HEK293T (cell line): Measurements from ENCODE around the gene SMARCC1.

Experiments
- ARNT ChIP-seq: fragments of 450-650 bp; IDR thresholded peaks from 2 replicates; pipeline ENCODE4 v1.6.1; 2017; ENCODE audit warnings: mild to moderate bottlenecking
- CTBP1 ChIP-seq: fragments of 450-650 bp; IDR thresholded peaks from 2 replicates; pipeline ENCODE4 v1.6.1; 2016; ENCODE audit warnings: borderline replicate concordance
- FOXA1 ChIP-seq: fragments of 450-650 bp; IDR thresholded peaks from 2 replicates; pipeline ENCODE4 v1.6.1; 2016; ENCODE audit warnings: mild to moderate bottlenecking
- FOXM1 ChIP-seq: fragments of 450-650 bp; IDR thresholded peaks from 2 replicates; pipeline ENCODE4 v1.6.1; 2017; ENCODE audit warnings: mild to moderate bottlenecking, borderline replicate concordance
- HDGF ChIP-seq: fragments of 450-650 bp; IDR thresholded peaks from 2 replicates; pipeline ENCODE4 v1.6.1; 2017; ENCODE audit warnings: antibody characterized with exemption, borderline replicate concordance
- LEF1 ChIP-seq: fragments of 450-650 bp; IDR thresholded peaks from 2 replicates; pipeline ENCODE4 v1.6.1; 2017; ENCODE audit warnings: mild to moderate bottlenecking, borderline replicate concordance
- PKNOX1 ChIP-seq: fragments of 450-650 bp; IDR thresholded peaks from 2 replicates; pipeline ENCODE4 v1.6.1; 2016
- SP1 ChIP-seq: fragments of 450-650 bp; IDR thresholded peaks from 2 replicates; pipeline ENCODE4 v1.6.1; 2017
- TARDBP ChIP-seq: fragments of 450-650 bp; IDR thresholded peaks from 2 replicates; pipeline ENCODE4 v1.6.1; 2016
- ZNF384 ChIP-seq: fragments of 450-650 bp; IDR thresholded peaks from 2 replicates; pipeline ENCODE4 v1.6.1; 2016

DNA sequence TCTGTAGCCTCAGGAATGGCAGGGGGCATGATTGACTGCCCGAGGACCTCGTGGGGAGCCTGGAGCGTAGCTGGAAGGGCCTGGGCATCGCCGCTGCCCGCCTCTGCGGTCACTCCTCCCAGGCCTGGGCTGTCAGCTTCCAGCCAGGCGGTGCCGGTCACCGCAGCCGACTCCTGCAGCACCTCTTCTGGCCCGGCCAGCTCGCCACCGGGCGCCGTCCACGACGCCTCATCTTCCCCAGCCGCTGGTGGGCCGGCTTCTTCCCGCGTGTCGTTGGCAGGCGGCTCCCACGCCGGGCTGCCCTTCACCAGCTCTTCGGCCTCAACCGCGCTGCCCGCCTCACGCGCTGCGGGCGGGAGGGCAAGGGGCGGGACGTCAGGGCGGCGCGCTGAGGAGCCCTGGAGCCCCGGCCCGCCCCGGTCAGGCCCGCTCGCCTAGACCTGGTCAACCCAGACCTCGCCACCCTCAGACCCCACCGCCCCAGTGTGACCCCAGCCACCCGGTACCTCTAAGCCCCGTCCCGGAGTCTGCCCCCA lies 204.0 kb downstream of the SMARCC1 start:
- TF ChIP-seq ARNT (no peak), ZNF384 (no peak), HDGF (no peak), SP1 (no peak), FOXM1 (no peak), TARDBP (no peak), PKNOX1 (no peak), CTBP1 (no peak), FOXA1 (no peak), LEF1 (no peak)
